MM.1S (cell line): ENCODE data around the gene DGLUCY.
"Not testable (repeated sequence)": the region's sequence is repeated elsewhere in the genome, so short reads cannot be mapped to it uniquely, and the experiment has no call there.

Experiments used
- DNase-seq: peaks from one replicate; pipeline ENCODE4 v3.0.0-alpha.2; 2015
- H2AFZ ChIP-seq: fragments of 300-600 bp; sonication (generic); 2 replicates; pipeline ENCODE4 v1.6.0; 2016; ENCODE audit warnings: antibody characterized with exemption, low read length
- H3F3A ChIP-seq: fragments of 300-600 bp; sonication (generic); 2 replicates; pipeline ENCODE4 v1.6.1; 2016; ENCODE audit warnings: mild to moderate bottlenecking, antibody characterized with exemption, low read length, moderate library complexity, mixed read lengths; ENCODE audit not compliant: insufficient read depth
- H3K27ac ChIP-seq: fragments of 300-600 bp; sonication (generic); 2 replicates; pipeline ENCODE4 v1.5.1; 2016; ENCODE audit warnings: mild to moderate bottlenecking, low read length
- H3K27me3 ChIP-seq: fragments of 300-600 bp; sonication (generic); replicated peaks from 2 replicates; pipeline ENCODE4 v1.6.0; 2016; ENCODE audit warnings: low read length; ENCODE audit not compliant: insufficient read depth
- H3K36me3 ChIP-seq: fragments of 300-600 bp; sonication (generic); replicated peaks from 2 replicates; pipeline ENCODE4 v1.6.1; 2016; ENCODE audit warnings: mild to moderate bottlenecking, low read length, mixed read lengths; ENCODE audit not compliant: insufficient read depth
- H3K4me1 ChIP-seq: fragments of 300-600 bp; sonication (generic); 2 replicates; pipeline ENCODE4 v1.6.1; 2016; ENCODE audit warnings: low read length, mixed read lengths
- H3K4me2 ChIP-seq: fragments of 300-600 bp; sonication (generic); 2 replicates; pipeline ENCODE4 v1.6.0; 2016; ENCODE audit warnings: low read depth, low read length
- H3K4me3 ChIP-seq: fragments of 300-600 bp; sonication (generic); 2 replicates; pipeline ENCODE4 v1.5.1; 2016; ENCODE audit warnings: low read length, mixed read lengths
- H3K79me2 ChIP-seq: fragments of 300-600 bp; sonication (generic); 2 replicates; pipeline ENCODE4 v1.6.1; 2016; ENCODE audit warnings: mixed run types, low read length, mixed read lengths
- H3K9ac ChIP-seq: fragments of 300-600 bp; sonication (generic); 2 replicates; pipeline ENCODE4 v1.6.1; 2016; ENCODE audit warnings: low read length, mixed read lengths
- H3K9me2 ChIP-seq: fragments of 300-600 bp; sonication (generic); replicated peaks from 2 replicates; pipeline ENCODE4 v1.6.1; 2016; ENCODE audit warnings: mild to moderate bottlenecking, low read length, mixed read lengths; ENCODE audit not compliant: insufficient read depth
- H3K9me3 ChIP-seq: fragments of 300-600 bp; sonication (generic); replicated peaks from 2 replicates; pipeline ENCODE4 v1.6.1; 2016; ENCODE audit warnings: mild to moderate bottlenecking, low read length, mixed read lengths; ENCODE audit not compliant: insufficient read depth
- H4K20me1 ChIP-seq: fragments of 300-600 bp; sonication (generic); 2 replicates; pipeline ENCODE4 v1.6.1; 2016; ENCODE audit warnings: mild to moderate bottlenecking, low read length, moderate library complexity, mixed read lengths; ENCODE audit not compliant: insufficient read depth
- CTCF ChIP-seq: fragments of 300-600 bp; sonication (generic); IDR thresholded peaks from 2 replicates; pipeline ENCODE4 v1.5.1; 2016; ENCODE audit warnings: antibody characterized with exemption, low read length, mixed read lengths
- EZH2 ChIP-seq: fragments of 300-600 bp; sonication (generic); optimal IDR thresholded peaks from 2 replicates; pipeline ENCODE3; 2017; ENCODE audit warnings: low read depth, mild to moderate bottlenecking, antibody characterized with exemption, low read length, mixed read lengths
- EZH2phosphoT487 ChIP-seq: fragments of 300-600 bp; sonication (generic); IDR thresholded peaks from 2 replicates; pipeline ENCODE4 v1.6.1; 2018; ENCODE audit warnings: antibody characterized with exemption, low read length

DGLUCY gene

GRCh38 chr14:91084516-91084915 lies 29.4 kb upstream of the DGLUCY start:
- DNase-seq = no peak
- H3K9ac ChIP-seq = no peak overlapping the region
- H3K9me2 ChIP-seq = no peaks in the 10 kb centered on the region
- H3K4me3 ChIP-seq = no peak overlapping the region
- no peak for TF ChIP-seq EZH2
- no peak for TF ChIP-seq CTCF
- no peak for TF ChIP-seq EZH2phosphoT487
- H3K4me1 ChIP-seq = no peaks in the 10 kb centered on the region
- H3K27ac ChIP-seq = no peak overlapping the region
- no peaks in the 10 kb centered on the region for H4K20me1 ChIP-seq
- no peak overlapping the region for H3K4me2 ChIP-seq
- H3K27me3 ChIP-seq = no peaks in the 10 kb centered on the region
- no peaks in the 10 kb centered on the region for H3F3A ChIP-seq
- H3K9me3 ChIP-seq = no peaks in the 10 kb centered on the region
- H3K36me3 ChIP-seq = no peaks in the 10 kb centered on the region
- no peak overlapping the region for H2AFZ ChIP-seq
- no peaks in the 10 kb centered on the region for H3K79me2 ChIP-seq

- DNase-seq, H3K27ac ChIP-seq, H3F3A ChIP-seq, H3K4me3 ChIP-seq, H3K79me2 ChIP-seq, H3K9me2 ChIP-seq, H3K4me1 ChIP-seq, H2AFZ ChIP-seq, H3K4me2 ChIP-seq, H3K27me3 ChIP-seq, H3K9me3 ChIP-seq, H4K20me1 ChIP-seq, H3K36me3 ChIP-seq, H3K9ac ChIP-seq: not testable (repeated sequence)
Observed at GRCh38 chr14:91087470-91087869, 26.4 kb upstream of the DGLUCY start.

GRCh38 chr14:91088585-91089235 lies 25.2 kb upstream of the DGLUCY start:
- Histone ChIP-seq H2AFZ (no peak overlapping the region), H3K27ac (no peak overlapping the region), H3K9me2 (no peaks in the 10 kb centered on the region), H3K27me3 (no peaks in the 10 kb centered on the region), H3K4me1 (no peaks in the 10 kb centered on the region), H3K4me3 (no peak overlapping the region), H4K20me1 (no peaks in the 10 kb centered on the region), H3F3A (no peaks in the 10 kb centered on the region), H3K36me3 (no peaks in the 10 kb centered on the region), H3K9ac (no peak overlapping the region), H3K9me3 (no peaks in the 10 kb centered on the region), H3K79me2 (no peaks in the 10 kb centered on the region), H3K4me2 (no peak overlapping the region)
- TF ChIP-seq EZH2 = no peak
- TF ChIP-seq EZH2phosphoT487 = no peak
- no peak for TF ChIP-seq CTCF
- DNase-seq = no peak

- no peaks in the 10 kb centered on the region for H4K20me1 ChIP-seq
- no peak overlapping the region for H3K9ac ChIP-seq
- H3F3A ChIP-seq = no peaks in the 10 kb centered on the region
- H3K4me2 ChIP-seq = no peak overlapping the region
- no peak overlapping the region for H3K4me3 ChIP-seq
- no peak overlapping the region for H3K27ac ChIP-seq
- no peaks in the 10 kb centered on the region for H3K27me3 ChIP-seq
- H3K79me2 ChIP-seq = no peaks in the 10 kb centered on the region
- no peak for TF ChIP-seq EZH2phosphoT487
- no peak for TF ChIP-seq CTCF
- TF ChIP-seq EZH2 = no peak
- no peaks in the 10 kb centered on the region for H3K4me1 ChIP-seq
- H2AFZ ChIP-seq = no peak overlapping the region
- no peaks in the 10 kb centered on the region for H3K9me3 ChIP-seq
- no peak for DNase-seq
- H3K9me2 ChIP-seq = no peaks in the 10 kb centered on the region
- no peaks in the 10 kb centered on the region for H3K36me3 ChIP-seq
Observed at GRCh38 chr14:91089958-91090535, 23.8 kb upstream of the DGLUCY start.
